ENCODE data around the gene MVB12B.

MVB12B gene

GRCh38 chr9:126478216-126478981 is 151.8 kb downstream of the MVB12B start:
- DNase-seq, result no peak

- DNase-seq, result no peak
Observed at GRCh38 chr9:126479515-126479914, 152.9 kb downstream of the MVB12B start.

- peak; percentile 3 for DNase-seq
Observed at GRCh38 chr9:126480813-126481212, 154.2 kb downstream of the MVB12B start.

GRCh38 chr9:126481862-126482261 is 155.2 kb downstream of the MVB12B start:
- DNase-seq, result no peak

GRCh38 chr9:126482361-126483044 is 155.9 kb downstream of the MVB12B start:
- no peak for DNase-seq

GRCh38 chr9:126483468-126484073 is 156.9 kb downstream of the MVB12B start:
- DNase-seq, result no peak

GRCh38 chr9:126485662-126486061 is 159.0 kb downstream of the MVB12B start:
- DNase-seq, result no peak

- DNase-seq, result no peak
Observed at GRCh38 chr9:126486276-126486675, 159.6 kb downstream of the MVB12B start.

- no peak for DNase-seq
Observed at GRCh38 chr9:126487856-126488255, 161.2 kb downstream of the MVB12B start.

- DNase-seq, result no peak
Observed at GRCh38 chr9:126488310-126488709, 161.7 kb downstream of the MVB12B start.

GRCh38 chr9:126488881-126489404 is 162.3 kb downstream of the MVB12B start:
- DNase-seq, result no peak

- no peak for DNase-seq
Observed at GRCh38 chr9:126489581-126490213, 163.1 kb downstream of the MVB12B start.

GRCh38 chr9:126490214-126490631 is 163.6 kb downstream of the MVB12B start:
- no peak for DNase-seq

GRCh38 chr9:126490871-126491567 is 164.4 kb downstream of the MVB12B start:
- DNase-seq, result peak; percentile 66

- no peak for DNase-seq
Observed at GRCh38 chr9:126491568-126491879, 164.9 kb downstream of the MVB12B start.

GRCh38 chr9:126491949-126492348 is 165.3 kb downstream of the MVB12B start:
- no peak for DNase-seq

GRCh38 chr9:126494264-126494663 is 167.6 kb downstream of the MVB12B start:
- no peak for DNase-seq

- no peak for DNase-seq
Observed at GRCh38 chr9:126494746-126495145, 168.1 kb downstream of the MVB12B start.

- no peak for DNase-seq
Observed at GRCh38 chr9:126495411-126496180, 169.0 kb downstream of the MVB12B start.

GRCh38 chr9:126496181-126496576 is 169.6 kb downstream of the MVB12B start:
- DNase-seq, result no peak

GRCh38 chr9:126496781-126497659 is 170.4 kb downstream of the MVB12B start:
- DNase-seq, result no peak
